SU-DHL-6 (cell line): ENCODE results near the gene ELL3.

ENCODE experiments used
- EZH2phosphoT487 ChIP-seq: fragments of 200-600 bp; sonication (generic), shearing (Covaris generic); conservative IDR thresholded peaks from 2 replicates; pipeline ENCODE4 v1.6.1; 2018; ENCODE audit warnings: mild to moderate bottlenecking, antibody characterized with exemption, low read length, moderate library complexity, mixed read lengths
- TF ChIP-seq, protein P1 (sequence below): fragments of 200-600 bp; sonication (generic); IDR thresholded peaks from one replicate; pipeline ENCODE4 v1.5.1; 2017; ENCODE audit warnings: antibody characterized with exemption, mild to moderate bottlenecking, low read length, moderate library complexity; ENCODE audit not compliant: insufficient read depth, poor library complexity, severe bottlenecking

DNA sequence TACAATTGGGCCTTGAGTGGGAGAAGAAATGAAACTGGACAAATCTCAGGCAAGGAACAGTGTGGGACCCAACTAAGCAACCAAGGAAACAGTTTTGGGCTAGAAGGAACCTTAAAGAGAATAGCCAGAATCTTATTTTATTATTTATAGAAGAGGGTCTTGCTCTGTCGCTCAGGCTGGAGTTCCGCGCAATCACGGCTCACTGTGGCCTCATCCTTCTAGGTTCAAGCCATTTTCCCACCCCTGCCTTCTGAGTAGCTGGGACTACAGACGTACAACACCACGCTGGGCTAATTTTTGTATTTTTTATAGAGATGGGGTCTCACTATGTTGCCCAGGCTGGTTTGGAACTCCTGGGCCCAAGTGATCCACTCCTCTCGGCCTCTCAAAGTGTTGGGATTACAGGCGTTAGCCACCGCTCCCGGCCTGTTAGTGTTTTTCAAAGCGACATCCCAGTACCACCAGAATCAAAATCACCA, 49.3 kb upstream of the ELL3 start:
- TF ChIP-seq, protein P1, sequence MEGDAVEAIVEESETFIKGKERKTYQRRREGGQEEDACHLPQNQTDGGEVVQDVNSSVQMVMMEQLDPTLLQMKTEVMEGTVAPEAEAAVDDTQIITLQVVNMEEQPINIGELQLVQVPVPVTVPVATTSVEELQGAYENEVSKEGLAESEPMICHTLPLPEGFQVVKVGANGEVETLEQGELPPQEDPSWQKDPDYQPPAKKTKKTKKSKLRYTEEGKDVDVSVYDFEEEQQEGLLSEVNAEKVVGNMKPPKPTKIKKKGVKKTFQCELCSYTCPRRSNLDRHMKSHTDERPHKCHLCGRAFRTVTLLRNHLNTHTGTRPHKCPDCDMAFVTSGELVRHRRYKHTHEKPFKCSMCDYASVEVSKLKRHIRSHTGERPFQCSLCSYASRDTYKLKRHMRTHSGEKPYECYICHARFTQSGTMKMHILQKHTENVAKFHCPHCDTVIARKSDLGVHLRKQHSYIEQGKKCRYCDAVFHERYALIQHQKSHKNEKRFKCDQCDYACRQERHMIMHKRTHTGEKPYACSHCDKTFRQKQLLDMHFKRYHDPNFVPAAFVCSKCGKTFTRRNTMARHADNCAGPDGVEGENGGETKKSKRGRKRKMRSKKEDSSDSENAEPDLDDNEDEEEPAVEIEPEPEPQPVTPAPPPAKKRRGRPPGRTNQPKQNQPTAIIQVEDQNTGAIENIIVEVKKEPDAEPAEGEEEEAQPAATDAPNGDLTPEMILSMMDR: no peak
- TF ChIP-seq EZH2phosphoT487: no peak
